Activated CD4-positive, CD25-positive, alpha-beta regulatory T cell treated with anti-CD3 and anti-CD28 coated beads, Interleukin-2, amount 50 U/mL, for 72 hours (primary cell): Measurements from ENCODE around the gene MRPL10.

Experiments used
- DNase-seq: peaks from one replicate; pipeline ENCODE4 v3.0.0; 2021

The MRPL10 gene

DNA sequence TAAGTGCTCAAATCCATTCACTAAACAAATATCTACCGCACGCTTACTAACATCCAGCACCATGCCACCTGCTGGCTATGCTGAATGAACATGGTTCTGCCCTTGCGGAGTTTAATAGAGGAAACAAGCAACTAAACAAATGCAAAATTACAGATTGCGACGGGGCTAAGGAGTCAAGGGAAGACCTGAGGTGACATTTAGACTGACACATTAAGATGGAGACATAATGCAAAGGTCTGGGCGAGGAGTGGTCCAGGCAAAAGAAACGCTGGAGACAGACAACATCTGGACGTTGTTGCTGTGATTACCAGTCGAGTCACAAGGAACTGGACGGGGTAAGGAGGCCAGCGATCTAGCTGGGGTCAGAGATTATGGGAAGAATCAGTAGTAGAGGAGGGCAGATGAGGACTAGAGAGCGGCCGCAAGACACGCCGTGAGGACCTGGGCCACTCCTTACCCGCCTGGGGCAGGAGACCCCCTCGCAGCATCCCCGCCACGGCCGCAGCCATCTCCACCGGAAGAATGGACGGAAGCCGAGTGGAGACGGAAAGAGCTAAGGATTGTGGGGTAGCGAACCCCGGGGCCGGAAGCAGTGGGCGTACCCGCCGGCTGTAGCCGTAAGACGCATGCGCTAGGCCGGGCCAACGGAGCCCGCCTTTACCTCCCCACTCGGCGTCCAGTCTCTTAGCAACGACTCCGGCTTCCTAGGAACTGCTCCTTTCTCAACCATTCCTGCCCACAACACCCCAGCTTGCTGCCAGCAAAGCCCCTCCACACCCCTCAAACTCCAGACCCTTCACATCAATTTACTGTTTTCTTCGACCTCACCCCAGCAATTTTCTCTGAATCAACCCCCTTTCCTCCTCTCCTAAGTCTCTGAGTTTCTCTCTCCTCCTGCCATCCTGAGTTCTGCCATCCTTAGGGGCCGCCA lies at the start of gene MRPL10, which contains the start of gene LRRC46:
Gene MRPL10, minus strand, starts transcription at position 539 of the 931 bp plus-strand sequence. Its CDS starts 30 bp downstream, at position 509.
Gene LRRC46, plus strand, starts transcription at position 668 of the 931 bp plus-strand sequence. CDS start 320 bp downstream, outside the sequence.
- peak; percentile 92 for DNase-seq

DNA sequence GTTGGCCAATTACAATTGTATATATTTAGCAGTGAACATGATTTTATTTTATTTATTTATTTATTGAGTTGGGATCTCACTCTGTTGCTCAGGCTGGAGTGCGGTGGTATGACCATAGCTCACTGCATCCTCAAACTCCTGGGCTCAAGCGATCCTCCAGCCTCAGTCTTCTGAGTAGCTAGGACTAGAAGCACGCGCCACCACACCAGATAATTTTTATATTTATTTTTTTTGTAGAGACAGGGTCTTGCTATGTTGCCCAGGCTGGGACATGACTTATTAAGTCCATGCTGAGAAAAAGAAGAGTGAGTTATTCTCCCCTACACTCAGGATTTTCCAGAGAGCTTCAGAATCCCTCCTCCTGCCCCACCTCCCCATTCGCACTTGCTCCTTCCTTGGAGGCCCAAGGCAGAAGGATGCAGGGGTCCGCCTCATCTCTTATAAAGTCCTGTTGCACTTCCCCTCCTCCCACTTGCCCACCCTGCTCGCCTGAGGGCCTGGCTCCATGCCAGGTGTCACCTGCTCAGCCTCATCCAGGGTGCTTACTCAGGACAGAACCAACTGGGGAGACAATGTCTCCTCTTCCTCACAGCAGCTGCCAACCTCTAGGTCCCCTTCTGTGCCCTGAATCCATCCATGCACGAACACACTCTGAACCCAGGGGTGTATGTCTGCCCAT lies 48.6 kb upstream of the MRPL10 start:
- no peak for DNase-seq

DNA sequence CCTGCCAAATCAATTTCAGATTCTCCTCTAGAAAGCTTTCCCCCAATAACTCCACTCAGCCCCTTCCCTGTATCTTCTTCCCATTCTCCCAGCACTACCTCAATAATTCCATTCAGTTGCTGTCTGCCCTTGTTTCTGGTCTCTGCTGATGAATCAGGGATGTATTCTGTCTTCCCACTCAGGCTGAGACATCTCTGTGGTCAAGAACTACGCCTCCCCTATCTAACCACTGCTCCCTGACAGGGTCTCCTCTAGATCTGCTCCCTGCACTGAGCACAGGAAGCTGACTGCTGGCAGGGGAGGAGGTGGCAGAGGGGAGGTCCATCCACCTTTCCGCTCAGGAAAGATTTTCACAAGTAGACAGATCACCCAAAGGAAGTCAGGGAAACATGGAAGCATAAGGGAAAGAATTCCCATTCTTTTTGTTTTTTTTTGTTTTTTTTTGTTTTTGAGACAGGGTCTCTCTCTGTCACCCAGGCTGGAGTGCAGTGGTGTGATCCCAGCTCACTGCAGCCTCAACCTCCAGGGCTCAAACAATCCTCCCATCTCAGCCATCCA lies 47.8 kb upstream of the MRPL10 start:
- no peak for DNase-seq

DNA sequence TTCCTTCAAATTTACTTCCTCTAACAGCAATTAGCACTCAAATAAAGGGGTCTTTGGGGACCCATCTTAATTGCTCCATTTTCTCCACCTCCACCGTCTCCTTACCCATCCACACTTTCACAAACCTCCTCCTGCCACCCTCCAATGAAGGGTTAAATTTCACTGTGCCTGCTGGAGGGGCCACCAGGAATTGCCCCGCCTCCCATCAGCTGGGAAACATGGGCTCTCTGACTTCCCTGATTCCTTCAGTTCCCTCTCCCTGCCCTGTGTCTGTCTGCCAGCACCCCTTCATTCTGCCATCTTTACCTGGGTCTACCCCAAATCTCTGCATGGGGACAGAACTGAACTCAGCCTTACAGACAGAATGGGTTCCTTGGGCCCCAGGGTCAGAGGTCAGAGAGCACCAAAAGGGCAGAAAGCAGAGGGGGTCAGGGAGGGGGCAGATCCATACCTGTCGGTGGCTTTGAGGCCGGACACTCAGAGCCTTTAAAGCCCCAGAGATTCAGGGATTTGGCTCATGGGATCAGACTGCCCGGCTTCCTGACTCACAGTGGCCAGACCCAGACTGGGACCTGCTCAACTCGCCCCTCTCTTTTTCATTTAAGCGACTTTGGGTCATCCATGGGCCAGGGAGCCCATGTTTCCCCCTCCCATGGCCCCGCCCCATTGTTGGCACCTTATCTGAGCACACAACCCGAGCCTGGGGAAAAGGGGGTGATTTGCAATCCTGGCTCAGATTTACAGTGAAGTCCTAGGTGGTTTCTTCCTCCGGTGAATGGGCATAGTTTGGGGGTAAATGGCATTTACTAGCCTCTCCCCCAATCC lies 47.1 kb upstream of the MRPL10 start:
- no peak for DNase-seq

DNA sequence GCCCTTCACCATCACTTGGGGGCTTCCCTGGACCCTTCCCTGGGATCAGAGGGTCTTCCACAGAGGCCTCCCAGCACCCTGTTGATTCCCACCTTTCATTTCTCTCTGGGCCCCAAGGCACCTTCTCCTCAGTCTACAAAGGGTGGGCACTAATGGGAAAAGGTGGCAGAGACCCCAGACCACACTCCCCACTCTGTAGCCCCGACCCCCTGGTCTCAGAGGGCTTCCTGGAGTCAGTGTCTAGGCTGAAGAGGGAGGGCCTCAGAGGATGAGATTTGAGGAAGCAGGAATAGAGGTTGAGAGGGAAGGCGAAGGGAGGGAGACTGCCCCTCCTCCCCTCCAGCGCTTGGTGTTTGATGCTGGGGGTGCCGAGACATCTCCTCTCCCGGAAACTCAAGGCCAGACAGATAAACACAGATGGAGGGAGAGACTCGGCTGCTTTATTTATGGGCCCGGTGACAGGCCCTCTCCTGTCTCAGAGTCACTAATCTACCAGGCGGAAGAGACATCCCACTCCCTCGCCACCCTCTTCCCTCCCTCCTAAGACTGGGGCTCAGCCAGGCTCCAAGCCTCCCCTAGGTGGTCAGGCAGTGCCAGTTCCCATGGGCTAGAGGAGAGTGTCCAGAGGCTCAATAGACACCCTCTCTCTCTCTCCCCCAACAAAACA lies 46.2 kb upstream of the MRPL10 start:
- DNase-seq: no peak

DNA sequence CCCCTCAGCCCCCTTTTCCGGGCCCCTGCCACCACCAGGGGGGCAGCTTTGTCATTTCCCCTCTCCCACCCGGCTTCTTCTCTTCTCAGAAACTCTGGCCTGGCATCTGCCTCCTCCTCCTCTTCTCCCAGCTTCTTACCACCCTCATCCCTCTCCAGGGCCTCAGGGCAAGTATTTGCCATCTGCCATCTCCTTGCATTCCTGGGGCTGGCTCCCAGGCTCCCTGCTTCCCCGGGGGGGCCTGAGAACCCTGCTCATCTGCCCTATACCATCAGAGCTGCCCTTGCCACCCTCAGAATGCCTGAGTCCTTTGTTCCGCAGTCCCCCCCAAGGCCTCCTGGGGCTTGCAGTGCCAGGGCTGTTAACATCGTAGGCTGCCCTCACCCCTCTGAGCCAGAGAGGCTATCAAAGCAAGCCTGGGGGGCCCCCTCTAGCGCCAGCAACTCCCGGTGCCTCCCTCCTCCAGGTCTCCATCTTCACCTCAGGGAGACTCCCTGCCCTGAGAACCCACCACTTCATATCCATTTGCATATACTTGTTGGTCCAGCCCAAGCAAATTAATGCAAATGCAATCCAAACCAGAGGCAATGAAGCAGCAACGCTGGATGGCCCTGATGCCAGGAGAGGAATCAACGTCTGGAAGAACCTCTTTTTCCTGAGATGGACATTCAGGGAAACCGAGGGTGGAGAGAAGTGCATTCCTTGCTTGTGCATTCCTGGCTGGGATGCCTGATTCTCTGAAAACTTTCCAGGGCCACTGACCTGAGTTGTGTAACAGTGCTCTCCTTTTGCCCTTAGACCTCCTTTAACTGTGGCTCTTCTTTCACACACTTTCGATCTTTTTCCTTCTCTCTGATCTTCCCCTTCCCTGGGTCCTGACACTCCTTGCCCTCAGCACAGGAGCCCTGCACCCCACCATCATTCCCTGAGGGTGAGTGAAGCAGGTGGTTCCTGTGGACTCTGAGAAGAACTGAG lies 44.0 kb upstream of the MRPL10 start:
- no peak for DNase-seq

DNA sequence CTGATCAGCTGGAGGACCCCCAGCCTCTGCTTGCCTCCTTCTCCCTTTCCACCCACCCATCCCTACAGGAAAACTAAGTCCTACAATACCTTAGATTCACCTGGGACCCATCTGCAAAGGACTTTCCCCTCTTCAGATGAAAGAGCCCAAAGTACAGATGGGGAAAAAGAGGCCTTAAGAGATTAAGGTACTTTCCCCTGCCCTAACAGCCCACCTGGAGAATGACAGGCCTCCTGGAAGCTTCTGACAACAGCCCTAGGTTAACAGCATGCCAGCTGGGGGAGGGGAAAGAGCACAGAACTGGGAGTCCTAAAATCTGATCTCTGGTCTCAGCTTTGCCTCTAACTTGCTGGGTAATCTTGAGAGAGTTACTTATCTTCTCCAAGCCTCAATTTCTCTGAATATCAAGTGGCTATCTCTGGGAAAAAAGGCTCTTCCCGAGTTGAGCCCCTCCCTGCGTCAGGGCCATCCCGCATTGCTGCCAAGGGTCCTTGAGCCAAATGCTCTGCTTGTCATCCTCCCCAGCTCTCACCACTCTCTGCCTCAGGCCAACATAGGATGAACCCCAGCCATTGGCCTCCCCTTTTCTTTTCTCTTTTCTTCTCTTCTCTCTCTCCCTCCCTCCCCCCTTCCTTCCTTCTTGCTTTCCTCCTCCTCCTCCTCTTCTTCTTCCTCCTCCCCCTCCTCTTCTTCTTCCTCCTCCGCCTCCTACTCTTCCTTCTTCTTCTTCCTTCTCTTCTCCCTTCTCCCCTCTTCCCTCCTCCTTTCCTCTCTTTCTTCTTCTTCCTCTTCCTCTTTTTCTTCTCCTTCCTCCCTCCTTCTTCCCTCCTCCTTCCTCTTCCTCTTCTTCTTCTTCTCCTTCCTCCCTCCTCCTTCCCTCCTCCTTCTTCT lies 42.1 kb upstream of the MRPL10 start:
- no peak for DNase-seq

DNA sequence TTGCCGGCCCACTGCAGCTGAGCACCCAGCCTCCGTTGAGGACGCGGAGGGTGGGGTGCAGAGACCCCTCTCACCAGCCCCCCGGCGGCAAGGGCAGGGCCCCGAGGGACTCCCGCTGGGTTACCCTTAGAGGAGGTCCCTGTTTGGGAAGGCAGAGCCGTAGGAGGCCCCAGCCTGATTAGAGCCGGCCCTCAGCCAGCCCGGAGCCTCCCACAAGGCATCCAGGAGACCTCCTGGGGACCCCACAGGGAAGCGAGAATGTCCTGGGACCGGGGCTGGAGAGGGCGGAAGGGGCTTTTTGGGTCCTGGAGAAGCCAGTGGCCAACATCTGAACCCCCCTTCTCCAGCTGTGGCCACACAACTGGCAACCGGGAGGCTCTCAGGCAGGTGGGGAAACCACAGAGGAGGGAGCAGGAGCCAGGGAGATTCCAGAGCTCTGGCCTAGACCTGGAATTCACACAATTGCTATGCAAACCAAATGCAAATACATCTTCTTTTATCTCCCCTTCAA lies 41.4 kb upstream of the MRPL10 start:
- no peak for DNase-seq

DNA sequence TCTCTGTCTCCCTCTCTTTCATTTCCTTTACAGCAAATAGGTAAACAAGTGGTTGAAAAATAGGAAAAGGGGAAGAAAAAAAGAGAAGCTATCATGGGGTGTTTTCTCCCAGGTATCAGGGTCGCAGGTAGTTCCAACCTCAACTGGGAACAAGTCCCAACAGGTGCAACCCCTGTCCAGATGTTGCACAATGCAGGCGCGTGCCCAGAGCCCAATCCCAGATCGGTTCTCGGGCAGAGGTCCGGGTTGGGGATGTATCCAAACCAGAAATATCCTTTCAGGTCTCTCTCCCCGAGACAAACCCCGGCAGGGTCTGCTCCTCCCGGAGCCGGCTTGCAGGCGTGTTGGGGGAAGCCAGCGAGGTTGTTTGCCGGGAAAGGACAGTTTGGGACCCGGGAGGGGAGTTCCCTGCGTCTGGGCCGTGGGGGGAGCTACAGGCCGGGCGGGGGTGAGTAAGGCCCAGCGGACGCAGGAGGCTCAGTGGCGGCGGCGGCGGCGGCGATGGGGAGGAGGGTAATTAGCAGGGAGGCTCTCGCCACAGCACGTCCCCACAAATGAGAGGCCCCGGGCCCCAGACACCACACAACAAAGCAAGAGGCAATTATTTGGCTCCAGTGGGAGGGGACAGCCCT lies 40.8 kb upstream of the MRPL10 start:
- no peak for DNase-seq

DNA sequence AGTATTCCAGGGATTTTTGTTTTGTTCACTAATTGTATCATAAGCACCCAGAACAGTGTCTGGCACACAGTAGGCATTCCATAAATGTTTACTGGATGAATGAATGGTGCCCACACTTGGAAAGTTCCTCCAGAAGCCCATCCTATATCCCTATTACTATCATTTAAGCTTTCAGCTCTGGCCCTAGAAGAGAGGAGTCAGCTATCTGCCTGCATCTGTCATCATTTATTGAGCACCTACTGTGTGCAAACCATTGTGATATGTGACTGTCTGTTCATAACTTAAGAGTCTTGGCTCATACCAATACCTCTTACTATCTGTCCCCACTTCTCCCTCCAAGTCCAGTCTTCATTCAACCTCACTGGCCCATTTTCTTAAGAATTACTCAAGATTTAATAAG lies 39.7 kb upstream of the MRPL10 start:
- no peak for DNase-seq

DNA sequence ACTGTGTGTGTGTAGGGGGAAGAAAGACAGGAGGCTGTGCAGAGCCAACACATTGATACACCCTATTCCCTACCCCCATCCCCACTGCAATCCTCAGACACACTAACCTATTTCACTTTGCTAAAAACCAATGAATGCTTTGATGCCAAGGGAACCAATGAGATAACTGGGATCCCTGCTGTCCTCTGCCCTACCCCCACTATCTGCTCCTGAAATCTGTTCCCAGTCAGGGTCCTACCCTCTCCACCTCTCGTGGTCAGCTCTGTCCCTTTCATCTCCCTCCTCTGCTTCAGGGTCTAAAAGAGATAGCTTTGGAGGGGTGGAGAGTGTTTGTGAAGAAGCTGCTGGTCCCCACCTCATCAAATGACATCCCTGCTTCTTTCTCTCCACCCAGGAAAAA lies 38.7 kb upstream of the MRPL10 start:
- DNase-seq: no peak

DNA sequence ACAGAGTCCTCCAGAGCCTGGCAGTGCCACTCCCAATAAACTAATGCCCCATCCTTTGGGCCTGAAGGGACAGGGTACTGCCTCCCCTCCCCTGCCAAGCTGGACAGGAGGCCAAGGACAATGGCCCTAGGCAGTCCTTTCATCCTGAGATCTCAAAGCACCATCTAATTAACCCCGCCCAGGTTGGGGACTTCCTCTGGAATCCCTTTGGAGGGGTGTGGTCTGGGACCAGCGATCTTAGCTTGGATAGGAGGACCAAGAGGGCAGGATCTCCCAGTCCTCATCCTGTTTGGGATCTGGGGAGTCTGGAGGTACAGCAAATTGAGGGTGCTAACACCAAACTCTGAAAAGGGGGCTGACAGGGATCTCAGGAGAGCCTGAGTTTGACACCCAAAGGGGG lies 37.8 kb upstream of the MRPL10 start:
- no peak for DNase-seq

DNA sequence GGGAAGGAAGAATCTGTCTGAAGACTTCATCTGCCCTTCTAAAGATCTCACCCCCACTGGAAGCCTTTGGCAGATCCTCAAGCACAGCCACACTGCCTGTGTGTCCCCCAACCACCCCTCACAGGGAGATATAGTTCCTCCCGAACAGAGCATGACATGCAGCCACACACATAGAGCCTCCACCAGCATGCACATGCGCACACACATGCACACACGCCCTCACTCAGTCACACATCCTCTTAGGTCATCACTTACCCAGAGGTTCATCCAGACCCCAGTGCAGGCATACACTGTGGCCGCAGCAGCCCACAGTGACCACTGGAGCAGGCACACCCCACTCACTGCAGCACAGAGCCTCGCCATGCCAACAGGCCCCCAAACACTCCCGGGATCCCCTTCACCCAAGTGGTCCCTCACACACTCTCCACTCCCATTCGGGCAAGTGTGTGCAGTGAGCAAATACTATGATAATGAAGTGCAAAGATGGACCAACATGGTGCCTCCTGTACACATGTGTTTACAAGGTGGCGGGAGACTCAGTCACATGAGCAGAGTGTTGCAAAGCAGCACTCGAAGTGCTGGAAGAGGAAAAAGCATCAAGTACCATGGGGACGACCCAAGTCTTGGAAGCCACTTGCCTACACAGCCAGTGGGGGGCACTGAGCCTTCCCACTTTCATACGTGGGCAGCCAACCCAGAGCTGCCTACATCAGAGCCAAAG lies 36.6 kb upstream of the MRPL10 start:
- DNase-seq: no peak

DNA sequence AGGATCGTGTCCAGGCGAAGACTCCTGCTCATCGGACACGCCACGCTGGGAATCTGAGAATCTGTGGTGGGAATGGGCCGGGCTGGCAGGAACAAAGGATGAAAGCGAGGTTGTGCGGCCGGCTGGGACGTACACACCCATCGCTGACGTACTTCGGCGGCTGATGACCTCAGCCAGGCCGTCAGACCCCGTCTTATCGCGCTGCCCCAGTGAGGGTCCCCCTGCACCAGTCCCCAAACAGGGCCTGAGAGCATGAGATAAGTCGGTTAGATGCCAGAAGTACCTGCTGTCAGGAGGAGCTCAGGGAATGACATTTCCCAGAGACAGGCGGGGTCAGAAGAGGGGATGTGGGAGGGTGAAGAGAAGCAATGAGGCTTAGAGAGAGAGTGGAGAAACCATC lies 35.6 kb upstream of the MRPL10 start:
- DNase-seq: no peak

DNA sequence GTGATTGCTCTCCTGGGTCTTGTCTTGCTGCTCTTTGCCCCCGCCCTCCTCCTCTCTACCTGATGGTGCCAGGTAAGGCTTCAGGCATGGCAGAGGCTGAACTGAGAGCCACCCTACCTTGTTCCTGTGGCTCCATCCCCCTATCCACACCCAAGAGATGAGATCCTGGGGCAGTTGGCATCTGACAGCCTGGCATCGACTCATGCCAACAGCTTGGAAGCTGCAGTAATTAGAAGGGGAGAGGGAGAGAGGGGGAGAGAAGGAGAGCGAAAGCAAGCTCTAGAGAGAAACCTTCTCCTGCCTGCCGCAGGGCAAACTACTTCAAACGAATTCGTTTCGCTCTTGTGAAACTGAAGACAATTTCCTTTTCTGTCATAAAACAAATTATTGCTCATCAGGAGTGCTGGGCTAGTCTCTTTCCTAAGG lies 33.5 kb upstream of the MRPL10 start:
- DNase-seq: no peak

DNA sequence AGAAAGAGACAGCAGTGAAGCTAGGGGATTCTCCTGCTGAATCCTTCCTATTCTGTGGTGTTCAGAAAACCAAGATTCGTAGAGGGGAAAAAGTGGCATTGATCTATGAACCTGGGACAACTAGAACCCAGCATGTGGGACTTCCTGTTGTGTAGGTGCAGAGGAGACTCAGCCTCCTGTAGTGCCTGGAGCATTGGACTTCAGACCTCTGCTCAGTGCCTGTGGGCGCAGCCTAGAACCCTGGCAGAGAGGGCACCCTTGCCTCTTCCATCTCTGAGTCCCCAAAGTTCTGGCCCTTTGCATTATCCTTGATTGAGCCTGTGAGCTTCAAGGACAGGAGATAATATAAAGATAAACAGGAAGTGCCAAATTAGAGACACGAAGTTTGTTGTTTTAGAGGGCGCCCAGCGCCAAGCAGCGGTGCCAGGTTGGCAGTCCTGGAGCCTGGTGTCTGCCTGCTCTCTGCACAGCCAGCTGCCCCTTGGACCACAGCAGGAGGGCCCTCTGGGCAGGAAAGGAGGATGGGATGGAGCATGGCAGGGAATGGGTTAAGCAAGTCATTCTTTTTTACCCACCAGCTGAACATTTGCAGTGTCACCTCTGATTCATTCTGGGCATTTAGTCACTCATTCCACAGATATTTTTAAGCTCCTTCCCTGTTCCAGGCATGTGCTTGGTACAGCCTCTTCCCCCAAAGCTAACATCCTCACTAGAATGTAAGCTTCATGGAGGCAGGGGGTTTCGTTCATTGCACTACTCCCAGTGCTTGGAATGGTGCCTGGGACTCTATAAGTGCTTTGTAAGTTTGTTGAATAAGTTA lies 31.5 kb upstream of the MRPL10 start:
- no peak for DNase-seq

DNA sequence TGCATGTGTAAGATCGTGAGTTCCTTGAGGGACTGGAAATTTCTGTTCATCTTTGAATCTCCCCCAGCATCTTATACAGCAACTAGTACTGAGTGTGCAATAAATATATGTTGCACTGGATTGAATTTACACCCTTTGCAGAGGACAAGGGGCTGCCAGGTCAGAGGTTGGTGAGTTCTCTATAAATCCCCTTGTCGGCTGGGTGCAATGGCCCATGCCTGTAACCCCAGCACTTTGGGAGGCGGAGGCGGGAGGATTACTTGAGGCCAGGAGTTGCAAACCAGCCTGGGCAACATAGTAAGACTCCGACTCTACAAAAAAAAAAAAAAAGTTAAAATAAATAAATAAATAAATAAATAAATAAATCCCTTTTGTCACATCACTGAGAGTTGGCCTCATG lies 29.0 kb upstream of the MRPL10 start:
- no peak for DNase-seq
